B cell (primary cell): ENCODE data around the gene VOPP1. TPM values are rescaled to one million over a fixed set of nuclear protein-coding genes. Genes with fewer than 3 reads are reported as not detected.

Source experiments
- ATAC-seq: fragments of 200-7000 bp; cut with Tn5 transposase; one replicate; pipeline ENCODE4 v1.10.0; 2021; ENCODE audit warnings: low read depth, mild to moderate bottlenecking, moderate number of reproducible peaks, moderate library complexity
- CTCF ChIA-PET: fragments of 350-600 bp; sonication (Branson Sonifier 250); formaldehyde crosslinking; loops from one replicate; lab custom pipeline; 2021; ENCODE audit warnings: antibody characterized with exemption, inconsistent platforms; lab: Charles Lee
- POLR2A ChIA-PET: fragments of 350-600 bp; sonication (Branson Sonifier 250); formaldehyde crosslinking; loops from one replicate; lab custom pipeline; 2021; ENCODE audit warnings: antibody characterized with exemption; lab: Charles Lee
- DNase-seq: peaks from one replicate; pipeline ENCODE4 v3.0.0; 2013
- H2AFZ ChIP-seq: 2 replicates; pipeline ENCODE4 v1.6.1; 2012; ENCODE audit warnings: mild to moderate bottlenecking, low read depth, low read length; ENCODE audit not compliant: insufficient read depth, poor library complexity, severe bottlenecking
- H3K27ac ChIP-seq, 2 donors: 1 replicate in 1 of 2; 2 replicates in 1 of 2; pipeline ENCODE4 v1.5.1; 2012 to 2013; ENCODE audit warnings: low read length in 2 of 2, mild to moderate bottlenecking in 2 of 2, moderate library complexity in 1 of 2
- H3K27me3 ChIP-seq, 4 experiments: fragments of 200-600 bp in 1 of 4; sonication (generic) in 1 of 4; replicated peaks in 1 of 4; 1 replicate in 2 of 4; 2 replicates in 2 of 4; pipeline versions ENCODE4 v1.6.1 to v1.7.0; 2013 to 2016; ENCODE audit warnings: low read length in 3 of 4, mild to moderate bottlenecking in 2 of 4, mixed read lengths in 1 of 4, moderate library complexity in 1 of 4; ENCODE audit not compliant: insufficient read depth in 4 of 4, control insufficient read depth in 3 of 4; ENCODE audit errors: control extremely low read depth in 1 of 4
- H3K36me3 ChIP-seq, 2 experiments: replicated peaks in 1 of 2; 1 replicate in 1 of 2; 2 replicates in 1 of 2; pipeline versions ENCODE4 v1.6.1 to v1.7.1; 2013; ENCODE audit warnings: low read length in 1 of 2; ENCODE audit not compliant: insufficient read depth in 2 of 2, control insufficient read depth in 1 of 2; ENCODE audit errors: control extremely low read depth in 1 of 2, extremely low read depth in 1 of 2
- H3K4me1 ChIP-seq, 2 donors: fragments of 200-600 bp in 1 of 2; sonication (generic) in 1 of 2; 1 replicate in 1 of 2; 2 replicates in 1 of 2; pipeline versions ENCODE4 v1.5.1 to v1.6.1; 2013 to 2017; ENCODE audit warnings: low read length in 2 of 2; ENCODE audit not compliant: control insufficient read depth in 2 of 2, insufficient read depth in 2 of 2
- H3K4me2 ChIP-seq: replicated peaks from 2 replicates; pipeline ENCODE3; 2012; ENCODE audit warnings: mild to moderate bottlenecking, low read depth, low read length; ENCODE audit not compliant: poor library complexity, severe bottlenecking
- H3K4me3 ChIP-seq, 5 experiments: fragments of 200-600 bp in 1 of 5; sonication (generic) in 1 of 5; 1 replicate in 3 of 5; 2 replicates in 2 of 5; pipeline versions ENCODE4 v1.5.1 to v1.7.0; 2011 to 2016; ENCODE audit warnings: low read length in 4 of 5, mild to moderate bottlenecking in 4 of 5, low read depth in 2 of 5, control low read depth in 1 of 5, moderate library complexity in 1 of 5; ENCODE audit not compliant: insufficient read depth in 1 of 5; ENCODE audit errors: control extremely low read depth in 1 of 5, extremely low read depth in 1 of 5
- H3K79me2 ChIP-seq: fragments of 200-600 bp; sonication (generic); one replicate; pipeline ENCODE4 v1.6.0; 2016; ENCODE audit warnings: low read length; ENCODE audit not compliant: control insufficient read depth, insufficient read depth
- H3K9ac ChIP-seq: fragments of 200-600 bp; sonication (generic); 2 replicates; pipeline ENCODE4 v1.6.1; 2017; ENCODE audit warnings: mild to moderate bottlenecking, low read length, moderate library complexity
- H3K9me3 ChIP-seq, 3 donors: one replicate each; pipeline versions ENCODE4 v1.6.1 to v1.7.1; 2013; ENCODE audit warnings: low read length in 2 of 3; ENCODE audit not compliant: control insufficient read depth in 2 of 3, insufficient read depth in 1 of 3; ENCODE audit errors: control extremely low read depth in 1 of 3
- H4K20me1 ChIP-seq: 2 replicates; pipeline ENCODE4 v1.6.0; 2012; ENCODE audit warnings: mild to moderate bottlenecking, low read length; ENCODE audit not compliant: insufficient read depth, control insufficient read depth, poor library complexity, severe bottlenecking
- H3K27ac Mint-ChIP-seq: one replicate; pipeline ENCODE4 v1.8.0; 2021; ENCODE audit warnings: mixed read lengths
- H3K27me3 Mint-ChIP-seq: one replicate; pipeline ENCODE4 v1.8.0; 2021; ENCODE audit warnings: mixed read lengths
- H3K4me1 Mint-ChIP-seq: one replicate; pipeline ENCODE4 v1.8.0; 2021; ENCODE audit warnings: mixed read lengths
- H3K4me3 Mint-ChIP-seq: one replicate; pipeline ENCODE4 v1.8.0; 2021; ENCODE audit warnings: mixed read lengths
- H3K9me3 Mint-ChIP-seq: one replicate; pipeline ENCODE4 v1.8.0; 2022; ENCODE audit warnings: mixed read lengths; ENCODE audit not compliant: insufficient read depth
- CTCF ChIP-seq: fragments of 200-600 bp; IDR thresholded peaks from one replicate; pipeline ENCODE4 v1.8.0; 2022; ENCODE audit warnings: antibody characterized with exemption, mild to moderate bottlenecking
- EZH2 ChIP-seq: IDR thresholded peaks from 2 replicates; pipeline ENCODE4 v1.6.1; 2012; ENCODE audit warnings: borderline replicate concordance, low read depth, mild to moderate bottlenecking, moderate library complexity, low read length; ENCODE audit not compliant: insufficient read depth, poor library complexity, severe bottlenecking
- WGBS: methylation state at CpG from one replicate; pipeline ENCODE4 v1.1.5; 2013; ENCODE audit warnings: missing lambda C conversion rate; ENCODE audit not compliant: insufficient coverage; 5-methylcytosine and 5-hydroxymethylcytosine counted together
- intact Hi-C: fragments of 100-400 bp; cut with micrococcal nuclease; formaldehyde crosslinking; loops from one replicate; pipeline ENCODE4 v1.10.0; 2022
- polyA plus RNA-seq: library from polyadenylated mRNA; depleted of rRNA; stranded (reverse); fragments of >200 nt; gene quantifications from 2 replicates; pipeline ENCODE4 v1.2.3, GENCODE V29; 2012
- total RNA-seq, 2 donors: library from RNA; stranded (reverse); fragments of 120-200 nt in 1 of 2; gene quantifications; 1 replicate in 1 of 2; 2 replicates in 1 of 2; pipeline versions ENCODE4 v1.2.3 to v1.2.4, GENCODE V29; 2013 to 2022

VOPP1 gene
- total and polyA plus RNA-seq, 2 donors (not counting 1 experiment from before 2014, with no cell fraction given) = 53.2 to 256 TPM

GRCh38 chr7:55499591-55499990 is 72.7 kb downstream of the VOPP1 start:
- 97% methylated on average over 11 of the region's 12 CpGs for WGBS

GRCh38 chr7:55498770-55499169 is 73.5 kb downstream of the VOPP1 start:
- TF ChIP-seq CTCF (no peak), EZH2 (no peak)
- ChIA-PET CTCF (no interaction called here), POLR2A (interaction anchor here (0.6 kb wide), 1 partner anchor 65 kb away, joined by 4 read pairs; no protein-coding TSS in a partner anchor)
- H3K27me3 Mint-ChIP-seq = no peaks in the 10 kb centered on the region
- intact Hi-C loops = no loop called here
- Histone ChIP-seq H3K27me3 (no peaks in the 10 kb centered on the region), H3K79me2 (peaks cover 80% of the 10 kb centered on the region), H3K36me3 (peaks cover 5 to 77% of the 10 kb centered on the region in 2 experiments), H3K9me3 (no peaks in the 10 kb centered on the region), H3K9ac (no peak overlapping the region), H3K4me1 (no peaks in the 10 kb centered on the region), H2AFZ (no peak overlapping the region), H4K20me1 (peaks cover 54% of the 10 kb centered on the region), H3K4me2 (no peak overlapping the region), H3K27ac (no peak overlapping the region), H3K4me3 (no peak overlapping the region)
- no peak overlapping the region for H3K27ac Mint-ChIP-seq
- no peaks in the 10 kb centered on the region for H3K9me3 Mint-ChIP-seq
- WGBS = 96% methylated on average over 4 of the region's 4 CpGs
- DNase-seq = no peak
- H3K4me1 Mint-ChIP-seq = peaks cover 31% of the 10 kb centered on the region
- no peak overlapping the region for H3K4me3 Mint-ChIP-seq
- ATAC-seq = no peak

More at GRCh38 chr7:55499591-55499990, 72.7 kb downstream of the VOPP1 start:
- no peak overlapping the region for H3K4me3 ChIP-seq
- peaks cover 7 to 8% of the 10 kb centered on the region in 2 donors for H3K4me1 ChIP-seq
- peaks cover 39% of the 10 kb centered on the region for H3K4me1 Mint-ChIP-seq
- DNase-seq (no peak), ATAC-seq (no peak)
- H3K36me3 ChIP-seq = peaks cover 5 to 70% of the 10 kb centered on the region in 2 experiments
- H4K20me1 ChIP-seq = peaks cover 54% of the 10 kb centered on the region
- H3K4me3 Mint-ChIP-seq = no peak overlapping the region
- H3K27ac ChIP-seq = no peak overlapping the region
- H3K27me3 Mint-ChIP-seq = no peaks in the 10 kb centered on the region
- H3K27ac Mint-ChIP-seq = peak overlapping the region; percentile 51
- H3K4me2 ChIP-seq = no peak overlapping the region
- POLR2A ChIA-PET = no interaction called here
- peaks cover 82% of the 10 kb centered on the region for H3K79me2 ChIP-seq
- no peak for TF ChIP-seq CTCF
- TF ChIP-seq EZH2 = no peak
- intact Hi-C loops = no loop called here
- no peaks in the 10 kb centered on the region for H3K9me3 Mint-ChIP-seq
- H3K27me3 ChIP-seq = no peaks in the 10 kb centered on the region
- no peak overlapping the region for H3K9ac ChIP-seq
- no peak overlapping the region for H2AFZ ChIP-seq
- CTCF ChIA-PET = no interaction called here
- H3K9me3 ChIP-seq = no peaks in the 10 kb centered on the region
